ENCODE results near the gene APC2.

APC2 gene

DNA sequence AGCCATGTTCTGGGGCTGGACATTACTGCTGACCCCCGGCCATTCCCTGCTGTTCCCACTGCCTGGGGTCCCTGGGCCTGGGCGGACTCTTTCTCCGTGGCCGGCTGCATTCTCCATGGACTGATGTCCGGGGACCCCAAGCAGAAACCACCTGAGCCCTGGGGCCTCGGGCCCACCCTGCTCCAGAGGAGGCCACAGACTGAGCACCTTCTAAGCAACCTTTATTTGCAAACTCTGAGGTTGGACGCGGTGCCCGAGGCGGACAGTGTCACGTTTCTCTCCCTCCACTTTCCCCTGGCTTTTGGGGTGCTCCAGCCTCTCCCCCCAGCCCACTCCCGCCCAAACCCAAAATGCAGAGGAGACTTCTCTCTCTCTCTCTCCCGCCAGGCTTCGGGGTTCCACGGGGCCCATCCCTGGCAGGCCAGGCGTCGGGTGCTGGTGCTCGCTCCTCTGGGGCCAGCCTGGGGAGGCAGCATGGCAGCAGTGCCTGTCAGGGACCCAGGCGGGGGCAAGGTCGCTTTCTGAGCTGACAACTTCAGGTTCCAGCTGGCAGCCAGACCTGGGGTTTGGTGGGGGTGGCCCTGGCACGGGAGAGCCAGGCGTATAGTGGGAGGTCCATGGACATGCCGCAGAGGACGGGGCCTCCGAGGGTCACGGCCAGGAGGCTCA lies 31.4 kb downstream of the APC2 start:
- DNase-seq (ENCODE audit: low read depth in 2 of 2) = no peak

DNA sequence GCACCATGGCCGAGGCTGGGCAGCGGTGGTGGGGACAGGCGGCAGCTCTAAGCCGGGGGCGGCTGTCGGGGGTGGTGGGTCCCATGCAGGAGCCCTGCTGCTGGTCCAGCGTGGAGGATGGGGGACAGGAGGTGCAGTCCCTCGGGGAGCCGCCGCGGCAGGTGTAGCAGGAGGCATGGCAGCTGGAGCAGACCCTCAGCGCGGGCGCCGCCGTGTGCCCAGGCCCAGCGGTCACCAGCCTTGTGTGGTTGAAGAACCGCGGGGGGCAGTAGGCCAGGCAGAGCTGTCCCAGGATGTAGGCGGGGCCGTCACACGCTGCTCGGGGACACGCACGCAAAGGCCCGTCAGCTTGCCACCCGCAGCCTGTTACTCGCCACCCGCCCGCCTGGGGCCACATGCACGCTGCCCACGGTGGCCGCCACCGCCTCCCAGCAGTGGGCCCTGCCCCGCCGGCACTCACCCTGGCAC lies 32.0 kb downstream of the APC2 start:
- DNase-seq (ENCODE audit: low read depth in 2 of 2) = no peak

DNA sequence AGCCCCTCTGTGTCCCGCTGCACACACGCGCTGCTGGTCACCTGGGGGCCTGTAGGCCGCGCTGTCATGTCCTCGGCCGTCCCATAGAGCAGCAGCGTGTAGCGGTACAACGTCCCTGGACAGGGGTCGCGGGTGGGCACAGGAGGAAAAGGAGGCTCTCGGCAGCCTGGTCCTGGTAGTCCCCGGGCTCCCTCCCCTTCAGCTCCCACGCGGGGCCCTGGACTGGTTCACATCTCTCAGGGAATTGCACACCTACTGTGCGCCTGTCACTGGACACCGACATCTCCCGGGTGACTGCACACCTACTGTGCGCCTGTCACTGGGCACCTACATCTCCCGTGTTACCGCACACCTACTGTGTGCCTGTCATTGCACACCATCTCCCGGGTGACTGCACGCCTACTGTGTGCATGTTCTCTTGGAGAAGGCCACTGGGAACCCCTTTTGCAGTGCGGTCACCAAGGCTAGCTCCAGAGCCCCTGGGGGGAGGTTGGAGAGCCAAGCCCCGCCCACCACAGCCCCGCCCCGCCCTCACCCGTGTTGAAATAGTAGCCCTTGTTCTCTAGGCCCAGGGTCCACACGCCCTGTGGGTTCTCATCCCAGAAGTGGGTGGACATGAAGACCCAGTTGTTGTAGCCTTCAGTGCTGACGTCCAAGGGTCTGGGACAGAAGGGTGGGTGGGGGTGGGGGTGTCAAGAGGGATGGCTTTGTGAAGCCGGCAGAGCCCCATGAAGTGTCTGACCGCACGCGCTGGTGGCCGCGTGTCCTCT lies 32.6 kb downstream of the APC2 start:
- DNase-seq (ENCODE audit: low read depth in 2 of 2) = no peak

DNA sequence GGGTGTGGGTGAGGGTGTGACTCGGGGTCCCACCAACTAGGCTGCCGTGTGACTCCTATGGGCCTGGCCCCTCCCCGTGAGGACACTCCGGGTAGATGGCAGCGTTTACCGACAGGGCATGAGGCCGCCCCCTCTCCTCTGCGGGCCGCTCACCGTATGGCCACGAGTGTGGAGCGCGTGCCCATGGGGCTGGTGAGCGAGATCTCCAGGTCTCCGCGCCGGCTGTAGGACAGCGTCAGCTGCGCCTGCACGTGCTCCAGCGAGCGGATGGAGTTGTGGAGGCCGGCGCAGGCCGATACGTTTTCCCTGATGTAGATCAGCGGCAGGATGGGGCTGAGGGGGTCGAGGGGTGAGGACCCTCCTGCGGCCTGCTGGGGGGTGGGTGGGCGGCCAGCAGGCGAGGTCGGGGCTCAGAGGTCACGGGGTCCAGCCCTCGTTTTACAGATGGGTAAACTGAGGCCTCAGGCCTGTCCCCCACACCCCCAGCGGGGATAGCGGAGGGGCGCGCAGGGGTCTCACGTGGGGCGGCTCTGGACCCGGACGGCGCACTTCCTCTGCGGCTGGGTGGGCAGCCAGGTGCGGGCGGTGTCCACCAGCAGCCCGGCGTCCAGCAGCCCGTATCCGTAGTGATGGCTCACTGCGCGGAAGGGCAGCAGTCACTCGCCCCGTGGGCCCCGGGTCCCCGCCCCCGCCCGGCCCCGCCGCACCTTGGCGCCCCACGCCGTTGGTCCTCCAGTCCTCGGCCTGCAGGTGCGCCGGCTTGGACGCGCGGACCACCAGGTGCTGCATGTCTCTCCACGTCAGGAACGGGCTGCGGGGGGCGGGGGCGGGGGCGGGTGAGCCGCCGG lies 33.4 kb downstream of the APC2 start:
- DNase-seq (ENCODE audit: low read depth in 2 of 2) = no peak

DNA sequence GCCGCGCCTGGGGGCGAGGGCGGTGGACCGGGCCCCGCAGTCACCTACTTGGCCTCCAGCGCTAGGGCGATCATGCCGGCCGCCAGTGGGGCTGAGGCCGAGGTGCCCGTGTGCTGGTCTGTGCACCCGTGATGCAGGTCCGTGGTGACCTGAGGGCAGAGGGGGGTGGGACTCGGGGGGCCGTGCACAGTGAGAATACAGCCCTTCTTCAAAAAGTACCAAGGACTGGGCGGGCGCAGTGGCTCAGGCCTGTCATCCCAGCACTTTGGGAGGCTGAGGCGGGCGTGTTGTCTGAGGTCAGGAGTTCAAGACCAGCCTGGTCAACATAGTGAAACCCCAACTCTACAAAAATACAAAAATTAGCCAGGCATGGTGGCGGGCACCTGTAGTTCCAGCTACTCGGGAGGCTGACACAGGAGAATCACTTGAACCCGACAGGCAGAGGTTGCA lies 34.1 kb downstream of the APC2 start:
- DNase-seq (ENCODE audit: low read depth in 2 of 2) = no peak

- DNase-seq (ENCODE audit: low read depth in 2 of 2) = no peak
Measured at GRCh38 chr19:1486720-1487575, 37.0 kb downstream of the APC2 start.

GRCh38 chr19:1487576-1488281 lies 37.8 kb downstream of the APC2 start:
- no peak for DNase-seq (ENCODE audit: low read depth in 2 of 2)

- no peak for DNase-seq (ENCODE audit: low read depth in 2 of 2)
Measured at GRCh38 chr19:1488282-1488601, 38.3 kb downstream of the APC2 start.

DNA sequence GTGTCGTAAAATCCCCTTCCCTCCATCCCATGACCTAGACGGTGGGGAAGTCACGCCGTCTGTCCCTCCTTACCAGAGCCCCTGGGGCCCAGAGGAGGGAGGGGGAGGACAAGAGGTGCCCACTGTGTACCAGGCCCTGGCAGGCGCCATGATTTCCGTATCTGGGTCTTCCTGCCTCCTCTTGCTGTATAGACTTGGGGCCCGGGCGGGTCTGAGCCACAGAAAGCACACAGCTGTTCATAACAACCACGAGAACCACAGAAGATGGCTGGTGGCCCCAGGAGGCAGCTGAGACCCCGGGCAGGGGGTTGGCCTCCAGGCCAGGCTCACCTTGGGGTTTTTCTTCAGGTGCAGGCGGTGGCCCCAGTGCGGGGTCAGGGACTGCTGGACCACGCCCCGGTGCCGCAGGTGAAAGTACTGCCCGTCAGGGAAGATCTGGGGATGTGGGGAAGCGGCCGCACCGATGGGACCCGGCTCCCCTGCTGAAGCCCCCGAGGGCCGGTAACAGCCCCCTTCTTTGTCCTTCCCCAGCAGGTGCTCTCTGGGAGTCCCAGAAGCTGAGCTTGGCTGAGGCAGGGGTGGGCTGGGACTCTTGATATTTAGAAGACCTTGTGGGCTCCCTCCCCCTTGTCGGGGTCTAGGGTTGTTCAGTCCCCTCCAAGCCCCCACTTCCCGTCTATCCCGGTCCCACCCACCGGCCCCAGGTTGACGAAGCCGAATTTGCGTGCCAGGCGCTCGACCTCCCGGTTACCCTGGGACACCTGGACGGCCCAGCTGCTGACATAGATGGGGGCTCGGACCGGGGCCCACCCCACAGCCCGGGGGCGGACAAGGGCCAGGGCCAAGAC lies 39.8 kb downstream of the APC2 start:
- DNase-seq (ENCODE audit: low read depth in 2 of 2) = no peak

DNA sequence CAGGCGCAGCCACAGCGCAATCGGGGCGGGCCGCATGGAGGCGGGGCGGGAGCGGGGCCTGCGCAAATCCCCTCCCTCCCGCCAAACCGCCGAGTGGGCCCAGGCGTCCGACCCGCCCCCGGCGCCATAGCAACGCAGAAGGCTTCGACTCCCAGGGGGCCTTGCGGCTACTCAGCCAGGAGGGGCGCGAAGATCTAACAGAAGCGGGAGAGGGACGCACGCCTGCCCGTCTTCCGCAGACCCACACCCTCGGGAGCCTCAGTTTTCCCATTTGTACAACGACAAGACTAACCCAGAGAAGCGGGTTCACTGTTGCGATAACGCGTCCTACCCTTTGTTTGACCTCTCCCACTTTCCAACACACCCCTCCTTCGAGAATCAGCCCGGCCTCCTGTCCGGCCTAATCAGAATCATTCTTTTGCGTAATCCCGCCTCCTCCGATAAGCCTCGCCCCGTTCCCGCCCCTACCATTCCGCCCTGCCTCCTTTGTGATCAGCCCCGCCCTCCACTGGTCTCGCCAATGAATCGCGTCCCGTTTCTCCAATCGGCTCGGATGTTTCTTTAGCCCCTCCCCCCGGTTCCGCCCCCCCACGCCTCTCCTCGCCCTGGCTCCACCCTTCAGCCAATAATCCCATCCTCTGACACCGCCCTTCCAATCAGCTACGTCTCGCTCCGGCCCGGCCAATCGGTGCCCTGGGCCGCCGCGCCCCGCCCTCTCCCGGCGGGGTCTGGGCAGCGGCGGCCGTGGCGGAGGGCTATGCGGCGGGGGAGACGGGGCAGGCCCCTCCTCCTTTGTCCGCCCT lies 40.6 kb downstream of the APC2 start, which contains the start of gene PCSK4:
PCSK4 (minus strand) TSS at position 40 of the 803 bp plus-strand sequence; CDS start at position 36, 4 bp downstream.
- DNase-seq (ENCODE audit: low read depth in 2 of 2) = peak; percentile 96 to 99

DNA sequence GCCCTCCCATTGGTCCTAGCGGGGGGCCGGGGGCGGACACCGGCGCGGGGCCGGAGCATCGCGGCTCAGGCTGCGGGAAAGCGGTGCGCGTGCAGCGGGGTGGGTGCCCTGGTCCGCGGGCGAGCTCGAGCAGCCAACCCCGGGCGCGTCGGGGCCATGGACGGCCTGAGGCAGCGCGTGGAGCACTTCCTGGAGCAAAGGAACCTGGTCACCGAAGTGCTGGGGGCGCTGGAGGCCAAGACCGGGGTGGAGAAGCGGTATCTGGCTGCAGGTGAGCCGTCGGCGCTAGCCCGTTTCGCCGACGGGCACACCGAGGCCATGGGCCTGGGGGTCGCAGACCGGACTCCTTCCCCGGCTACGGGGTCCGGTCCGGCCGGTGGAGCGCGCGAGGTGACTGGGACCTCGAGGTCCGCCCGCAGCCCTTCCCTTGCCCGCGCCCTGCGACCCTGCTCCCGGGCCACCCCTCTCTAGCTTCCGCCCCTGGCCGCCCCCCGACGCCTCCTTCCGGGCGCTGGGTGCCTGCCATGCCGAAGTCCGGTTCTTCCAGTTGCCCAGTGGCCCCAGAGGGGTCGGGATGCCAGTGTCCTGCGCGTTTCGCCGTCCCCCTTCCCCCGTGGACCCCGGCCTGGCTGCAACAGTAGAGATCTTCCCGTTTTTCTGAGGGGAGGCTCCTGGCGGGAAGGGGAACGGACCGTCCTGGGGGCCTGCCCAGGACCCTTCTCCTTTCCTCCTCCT lies 41.4 kb downstream of the APC2 start, which contains the start of gene REEP6:
REEP6 (plus strand) TSS at position 68 of the 735 bp plus-strand sequence; CDS start at position 157, 89 bp downstream.
- DNase-seq (ENCODE audit: low read depth in 2 of 2) = no peak

- DNase-seq (ENCODE audit: low read depth in 2 of 2) = no peak
Measured at GRCh38 chr19:1491849-1492170, 41.9 kb downstream of the APC2 start.

GRCh38 chr19:1492474-1493006 lies 42.6 kb downstream of the APC2 start:
- no peak for DNase-seq (ENCODE audit: low read depth in 2 of 2)

DNA sequence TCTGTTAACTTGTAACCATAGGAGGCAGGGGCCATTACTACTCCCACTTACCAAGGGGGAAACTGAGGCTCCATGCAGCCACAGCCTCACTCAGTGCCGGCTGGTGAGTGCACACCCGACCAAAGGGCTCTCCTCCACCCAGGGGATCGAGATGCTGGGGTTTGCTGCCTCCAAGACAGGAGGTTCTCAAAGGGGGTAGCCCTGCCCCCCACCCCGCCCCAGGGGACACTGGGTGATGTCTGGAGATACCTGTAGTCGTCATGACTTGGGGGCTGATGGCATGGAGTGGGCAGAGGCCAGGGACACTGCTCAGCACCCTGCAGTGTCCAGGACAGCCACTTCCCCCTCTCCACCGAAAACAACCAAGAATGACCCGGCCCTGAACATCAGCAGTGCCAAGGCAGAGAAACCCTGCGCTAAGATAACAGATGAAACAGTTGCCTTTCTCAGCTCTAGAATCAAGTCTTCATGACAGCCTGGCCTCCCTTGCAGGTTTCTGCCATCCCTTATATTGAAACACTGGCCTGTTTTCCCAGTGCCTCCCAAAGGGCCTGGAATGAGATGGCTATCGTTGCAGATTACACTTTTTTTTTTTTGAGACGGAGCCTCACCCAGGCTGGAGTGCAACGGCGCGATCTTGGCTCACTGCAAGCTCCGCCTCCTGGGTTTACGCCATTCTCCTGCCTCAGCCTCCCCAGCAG lies 44.3 kb downstream of the APC2 start:
- no peak for DNase-seq (ENCODE audit: low read depth in 2 of 2)

DNA sequence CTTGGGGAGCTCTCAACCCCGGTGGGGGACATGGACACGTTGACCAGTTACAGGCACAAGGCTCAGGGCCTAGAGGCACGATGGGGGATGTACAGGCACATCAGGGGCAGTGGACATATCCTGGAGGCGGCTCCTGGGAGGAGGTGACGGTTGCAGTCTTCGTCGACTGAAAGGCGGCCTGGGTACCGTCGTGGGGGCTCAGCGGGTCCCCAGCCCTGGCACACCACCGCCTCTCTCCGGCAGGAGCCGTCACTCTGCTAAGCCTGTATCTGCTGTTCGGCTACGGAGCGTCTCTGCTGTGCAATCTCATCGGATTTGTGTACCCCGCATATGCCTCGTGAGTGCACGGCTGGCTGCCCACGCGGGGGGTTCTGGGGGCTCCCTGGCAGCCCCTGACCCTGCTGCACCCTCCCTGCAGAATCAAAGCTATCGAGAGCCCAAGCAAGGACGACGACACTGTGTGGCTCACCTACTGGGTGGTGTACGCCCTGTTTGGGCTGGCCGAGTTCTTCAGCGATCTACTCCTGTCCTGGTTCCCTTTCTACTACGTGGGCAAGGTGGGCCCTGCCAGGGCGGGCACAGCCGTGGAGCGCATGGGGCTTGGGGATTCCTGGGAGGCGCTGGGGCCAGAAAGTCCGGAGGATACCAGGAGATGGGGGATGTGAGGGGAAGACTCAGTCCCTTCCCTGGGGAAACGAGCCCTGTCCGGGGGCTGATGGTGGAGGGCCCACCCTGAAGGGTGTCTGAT lies 45.3 kb downstream of the APC2 start:
- no peak for DNase-seq (ENCODE audit: low read depth in 2 of 2)
